DMS114 treated with DMSO at 0.1 percent for 48 hours (cell line): ENCODE results near the gene SFT2D1.

ENCODE experiments used
- DNase-seq: peaks from one replicate; lab custom pipeline; 2025; ENCODE audit not compliant: unreplicated experiment; lab: John Stamatoyannopoulos, UW

Gene SFT2D1

DNA sequence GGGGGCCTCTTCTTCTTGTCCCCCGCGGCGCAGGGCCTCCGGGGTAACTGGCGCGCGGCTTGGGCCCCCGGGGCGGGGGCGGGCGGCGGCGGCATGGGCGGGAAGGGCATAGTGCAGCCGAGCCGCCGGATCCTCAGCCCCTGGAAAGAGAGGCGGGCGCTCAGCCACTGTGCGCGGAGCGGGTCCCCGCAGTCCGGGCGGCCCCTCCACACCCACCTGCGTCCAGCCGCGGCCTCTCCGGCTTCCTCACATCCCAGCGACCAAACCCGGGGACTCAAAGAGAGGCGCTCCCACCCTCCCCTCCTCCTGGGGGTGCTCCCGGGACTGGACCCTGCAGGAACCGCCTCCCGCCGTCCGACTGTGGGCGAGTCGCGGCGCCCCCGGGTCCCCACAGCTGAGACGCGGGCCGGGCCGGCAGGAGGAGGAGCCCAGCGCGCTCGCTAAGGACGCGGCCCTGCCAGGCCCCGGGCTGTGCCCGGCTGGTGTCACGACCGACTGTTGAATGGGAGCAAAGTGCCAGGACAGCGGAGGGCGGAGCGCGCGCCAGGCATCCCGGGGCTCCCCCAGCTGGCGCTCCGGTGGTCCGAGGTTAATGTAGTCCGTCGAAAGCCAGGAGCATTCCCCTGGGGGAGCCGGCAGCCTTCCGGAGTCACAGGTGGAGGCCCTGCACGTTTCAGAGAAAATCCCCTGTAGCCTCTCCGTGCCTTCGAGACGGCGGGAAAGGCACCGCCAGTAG lies 34.1 kb downstream of the SFT2D1 start, which contains the start of gene PRR18:
PRR18 (minus strand) TSS at position 360 of the 736 bp plus-strand sequence; CDS start at position 110, 250 bp downstream.
- DNase-seq, result no peak

DNA sequence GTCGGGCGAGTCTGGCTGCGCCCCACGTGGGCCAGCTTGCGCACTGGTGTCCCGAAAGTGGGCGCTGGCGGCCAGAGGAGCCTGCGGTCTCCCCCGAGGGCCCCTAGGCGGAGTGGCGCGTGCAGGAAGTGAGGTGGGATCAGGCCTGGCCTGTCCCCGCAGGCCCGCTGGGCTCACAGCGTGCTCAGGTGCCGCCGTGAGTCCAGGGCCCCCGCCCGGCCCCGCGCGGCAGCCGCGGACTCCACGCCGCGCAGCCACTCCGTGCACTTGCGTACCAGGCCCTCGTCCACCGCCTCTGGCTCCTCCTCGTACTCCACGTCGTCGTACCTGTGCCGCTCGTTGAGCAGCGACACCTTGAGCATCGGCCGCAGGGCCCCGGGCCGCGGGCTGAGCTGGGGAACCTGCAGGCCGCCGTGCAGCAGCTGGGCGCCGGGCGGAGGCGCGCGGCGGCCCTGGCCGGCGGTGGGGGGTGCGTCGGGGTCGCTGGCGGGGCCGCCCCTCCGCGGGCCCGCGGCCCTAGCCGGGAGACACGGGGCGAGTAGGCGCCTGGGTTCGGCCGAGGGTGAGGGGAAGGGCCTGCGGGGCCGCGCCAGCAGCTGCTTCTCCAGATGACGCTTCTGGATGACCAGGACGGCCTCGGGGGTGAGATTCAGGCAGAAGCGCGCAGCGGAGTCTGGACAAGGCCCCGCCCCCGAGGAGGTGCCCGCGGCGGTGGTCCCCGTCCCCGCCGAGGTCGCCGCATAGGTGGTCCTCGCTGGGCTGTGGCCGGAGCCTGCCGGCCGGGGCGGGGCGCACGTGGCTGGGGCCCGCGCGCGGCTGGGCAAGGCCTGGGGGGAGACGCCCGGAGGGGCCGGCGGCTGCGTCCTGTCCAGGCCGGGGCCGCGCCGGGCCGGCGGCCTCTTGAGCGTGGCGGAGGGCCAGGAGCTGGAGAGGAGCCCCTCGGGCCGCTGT lies 35.0 kb downstream of the SFT2D1 start:
- no peak for DNase-seq

DNA sequence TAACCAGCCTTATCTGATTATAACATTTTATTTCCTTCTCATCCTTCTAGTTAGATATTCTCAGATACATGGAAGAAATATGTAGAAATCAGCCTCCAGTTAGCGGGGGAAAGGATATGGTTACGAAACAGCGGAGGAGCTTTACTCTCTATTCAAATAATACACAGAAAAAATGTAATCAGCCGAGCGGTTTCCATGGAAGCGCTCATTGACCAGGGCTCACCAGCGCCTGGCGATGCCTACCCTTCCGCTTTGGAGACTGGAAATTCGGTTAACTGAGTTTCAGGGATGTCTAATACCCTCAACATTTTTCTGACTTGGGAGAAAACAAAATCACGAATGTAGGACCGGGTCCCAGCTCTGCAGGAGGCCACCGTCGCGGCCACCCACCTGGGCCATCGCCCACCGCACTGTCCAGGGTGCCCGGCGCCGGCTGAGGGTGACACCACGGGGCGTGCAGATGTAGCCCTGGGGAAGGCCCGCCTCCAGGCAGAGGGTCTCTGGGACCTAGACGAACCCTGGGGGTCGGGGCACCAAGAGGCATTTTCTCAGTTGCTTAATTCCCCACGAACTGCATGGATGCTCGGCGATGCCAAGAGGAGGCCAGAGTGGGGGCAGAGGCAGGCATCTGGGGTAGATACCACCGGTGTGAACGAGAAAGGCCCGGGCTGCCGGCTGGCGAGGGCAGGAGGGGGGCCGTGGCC lies 35.8 kb downstream of the SFT2D1 start:
- no peak for DNase-seq

DNA sequence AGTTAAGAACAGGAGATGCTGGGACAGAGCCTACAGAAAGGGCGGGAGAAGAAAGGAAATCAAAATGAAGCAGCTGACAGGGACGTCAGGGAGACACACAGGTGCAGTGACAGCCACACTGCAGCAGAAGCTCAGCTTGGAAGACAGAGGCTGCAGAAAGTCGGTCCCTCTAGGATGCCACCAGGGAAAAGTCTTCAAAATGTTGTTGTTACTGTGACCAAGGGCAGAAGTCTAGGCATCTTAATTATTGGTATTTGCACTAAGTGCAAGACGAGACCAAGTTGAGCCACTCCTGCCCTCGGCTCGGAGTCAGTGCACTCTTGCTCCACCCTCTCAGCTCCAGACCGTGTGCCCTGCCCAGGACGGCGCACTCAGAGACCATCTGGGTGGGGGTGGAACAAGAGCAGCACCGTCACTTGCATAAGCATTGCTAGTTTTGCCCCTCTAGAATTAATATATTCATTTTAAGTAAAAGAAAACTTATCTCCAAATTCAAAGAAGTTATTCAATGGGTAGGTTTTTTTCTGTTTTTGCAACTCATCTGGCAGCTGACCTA lies 36.7 kb downstream of the SFT2D1 start:
- DNase-seq, result no peak

DNA sequence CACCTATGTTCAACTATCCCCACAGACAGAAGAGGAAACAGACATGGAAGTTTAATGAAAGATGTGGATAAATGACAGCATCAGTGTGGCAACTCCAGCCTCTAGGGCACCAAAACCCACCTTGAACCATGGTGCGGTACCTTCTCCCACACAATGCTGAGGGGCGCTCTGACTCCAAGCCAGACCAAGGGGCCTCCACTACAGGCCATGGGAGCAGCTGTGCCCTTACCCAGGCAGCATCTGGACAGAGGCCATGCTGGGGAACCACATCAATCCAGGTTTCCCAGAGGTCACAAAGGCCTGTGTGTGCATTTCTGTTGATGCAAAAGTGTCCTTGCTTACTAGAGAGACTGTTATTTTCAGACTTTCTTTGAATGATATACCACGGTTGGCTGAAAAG lies 38.2 kb downstream of the SFT2D1 start:
- no peak for DNase-seq

DNA sequence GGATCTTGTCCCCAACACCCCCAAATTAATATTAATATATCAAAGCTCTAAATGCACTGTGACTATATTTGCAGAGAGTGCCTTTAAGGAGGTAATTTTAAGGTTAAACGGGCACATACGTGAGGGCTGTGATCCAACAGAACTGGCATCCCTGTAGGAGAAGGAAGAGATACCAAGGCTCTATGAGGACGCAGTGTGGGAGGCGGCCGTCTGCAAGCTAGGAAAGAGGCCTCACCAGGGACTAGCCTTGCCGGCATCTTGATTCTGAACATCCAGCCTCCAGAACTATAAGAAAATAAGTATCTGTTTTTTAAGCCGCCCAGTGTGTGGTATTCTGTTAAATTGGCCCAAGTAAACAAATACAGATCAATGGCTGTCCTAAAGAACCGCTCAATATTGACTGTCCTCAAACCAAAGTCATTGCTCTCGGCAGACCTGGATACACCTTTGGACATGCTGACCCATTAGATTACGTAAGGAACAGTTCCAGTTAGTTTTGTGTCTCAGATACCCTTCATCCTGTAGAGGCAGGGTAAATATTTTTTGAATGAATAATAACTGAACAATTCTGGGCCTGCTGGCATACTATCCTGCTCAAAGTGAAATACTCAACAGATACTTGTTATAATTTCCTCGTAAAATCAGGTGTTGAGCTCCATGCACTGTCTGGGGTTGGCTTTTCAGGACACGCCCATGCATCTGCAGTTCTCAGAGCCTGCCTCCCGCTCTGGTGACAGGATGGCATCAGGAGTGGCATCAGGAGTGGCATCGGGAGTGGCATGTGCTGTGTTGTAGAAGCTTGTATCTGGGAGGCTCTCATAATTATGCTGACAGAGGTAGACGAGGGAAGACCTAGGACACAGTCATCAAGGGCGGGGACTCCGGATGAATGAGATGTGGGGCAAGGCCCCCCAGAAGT lies 40.5 kb downstream of the SFT2D1 start:
- DNase-seq, result no peak

DNA sequence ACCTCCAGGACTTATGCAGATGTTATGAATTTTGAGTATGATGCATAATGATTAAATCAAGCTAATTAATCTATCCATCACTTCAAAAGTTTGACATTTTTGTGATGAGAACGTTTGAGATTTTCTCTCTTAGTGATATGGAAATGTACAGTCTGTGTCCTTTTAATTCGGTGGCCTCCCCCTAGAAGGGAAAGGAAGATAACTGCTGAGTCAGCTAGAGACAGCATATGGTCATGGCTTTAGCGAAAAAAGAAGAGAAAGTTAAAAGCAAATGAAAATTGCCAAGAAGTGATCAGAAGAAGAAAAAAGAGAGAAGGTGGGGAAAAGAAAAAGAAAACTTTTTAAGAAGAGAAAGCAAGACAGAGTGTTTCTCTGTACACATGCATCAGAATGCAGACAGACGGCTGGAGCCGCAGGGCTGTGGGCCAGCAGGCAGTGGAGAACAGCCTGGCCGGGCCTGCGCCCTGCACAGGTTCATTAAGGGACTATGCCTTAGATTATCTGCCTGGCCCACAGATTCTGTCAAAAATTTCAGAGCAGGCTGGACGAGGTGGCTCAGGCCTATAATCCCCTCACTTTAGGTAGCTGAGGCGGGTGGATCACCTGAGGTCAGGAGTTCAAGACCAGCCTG lies 41.9 kb downstream of the SFT2D1 start:
- no peak for DNase-seq

DNA sequence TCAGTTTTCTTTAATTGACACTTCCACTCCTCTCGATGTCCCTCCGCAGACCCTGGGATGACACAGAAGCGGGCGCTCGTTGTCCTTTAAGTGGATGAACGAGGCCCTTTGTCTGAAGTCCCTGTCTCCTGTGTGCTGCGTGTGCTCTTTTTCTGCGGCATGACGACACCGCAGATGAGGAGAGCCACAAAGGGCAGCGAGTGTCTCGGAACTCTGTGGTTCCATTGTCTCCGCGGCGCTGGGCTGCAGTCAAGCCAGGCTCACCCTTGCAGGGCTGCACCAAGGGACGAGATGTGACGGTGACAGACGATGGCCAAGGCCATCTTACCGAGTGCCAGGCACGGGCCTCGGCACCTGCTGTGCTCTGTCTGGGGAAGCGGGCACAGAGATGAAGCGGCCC lies 44.7 kb downstream of the SFT2D1 start:
- DNase-seq, result no peak

DNA sequence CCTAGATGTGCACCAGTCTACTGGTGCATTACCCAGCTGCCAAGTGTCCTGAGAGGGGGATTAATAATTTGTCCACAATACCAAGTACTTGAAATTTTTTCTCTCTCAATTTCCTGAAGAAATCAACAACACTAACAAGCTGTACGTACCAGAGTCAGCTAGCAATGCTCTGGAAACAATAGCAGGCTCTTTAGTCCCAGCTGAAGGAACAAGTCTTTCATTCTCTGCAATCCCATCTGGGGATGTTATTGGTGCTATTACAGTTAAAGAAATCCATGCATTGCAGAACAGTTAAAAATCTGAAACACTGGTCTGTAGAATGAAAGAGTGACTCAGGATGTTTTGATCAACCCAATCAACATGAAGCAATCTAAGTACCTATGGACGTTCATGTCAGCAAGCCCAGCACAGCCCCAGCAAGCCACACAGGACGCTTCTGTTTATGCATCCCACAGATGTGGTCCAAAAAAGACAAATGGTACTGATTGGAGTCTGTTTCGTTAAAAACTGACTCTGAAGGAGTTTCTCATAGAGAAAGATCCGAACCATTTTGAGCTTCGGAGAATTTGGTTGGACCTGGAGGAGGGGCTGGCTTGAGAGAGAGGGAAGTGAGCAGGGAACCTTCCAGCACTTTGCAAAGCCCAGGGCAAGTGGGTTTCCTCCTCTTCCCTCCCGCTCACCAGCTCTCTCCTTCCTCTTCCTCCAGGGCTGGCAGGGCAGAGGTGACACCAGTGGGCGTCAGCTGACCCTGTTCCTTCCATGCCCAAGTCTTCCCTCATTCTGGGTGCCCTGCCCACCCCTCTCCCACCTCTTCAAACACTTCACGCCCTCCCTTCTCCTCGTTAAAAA lies 46.1 kb downstream of the SFT2D1 start:
- DNase-seq, result no peak

DNA sequence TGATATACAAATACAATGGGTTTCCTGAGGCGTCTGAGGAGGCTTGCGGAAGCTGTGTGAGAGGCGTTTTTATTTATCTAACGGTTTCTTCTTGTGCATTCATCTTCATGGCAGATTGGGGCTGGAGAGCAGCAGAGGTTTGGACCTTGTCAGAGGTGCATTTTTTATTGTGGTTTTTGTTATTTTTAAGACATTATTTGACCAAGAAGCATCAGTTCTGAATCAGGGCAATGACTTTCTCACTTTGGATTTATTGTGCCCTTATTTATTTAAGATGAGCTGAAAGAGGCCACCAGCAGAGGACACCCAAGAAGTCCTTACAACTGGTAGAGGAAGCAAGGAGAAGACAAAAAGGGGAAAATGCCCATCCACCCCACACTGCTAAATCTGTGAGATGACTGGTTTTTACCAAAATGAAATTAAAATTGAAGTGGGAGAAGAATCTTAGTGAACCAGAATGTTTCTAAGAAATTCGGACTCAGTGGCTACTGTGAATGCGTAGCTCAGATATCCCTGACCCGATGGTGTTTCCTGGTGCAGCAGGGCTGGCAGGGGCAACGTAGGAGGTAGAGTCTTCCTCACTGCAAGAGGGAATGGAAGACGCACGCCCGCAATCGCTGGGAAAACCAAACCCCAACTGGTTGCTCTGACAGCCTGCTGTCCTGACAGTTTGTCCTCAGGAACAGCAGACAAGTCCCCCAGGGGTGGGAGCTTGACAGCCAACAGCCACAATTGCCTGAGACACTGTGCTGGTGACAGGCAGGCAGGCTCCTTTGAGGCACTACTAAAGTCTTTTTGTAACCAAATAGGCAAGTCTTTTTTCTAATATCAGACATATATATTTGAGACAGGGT lies 48.4 kb downstream of the SFT2D1 start:
- no peak for DNase-seq

DNA sequence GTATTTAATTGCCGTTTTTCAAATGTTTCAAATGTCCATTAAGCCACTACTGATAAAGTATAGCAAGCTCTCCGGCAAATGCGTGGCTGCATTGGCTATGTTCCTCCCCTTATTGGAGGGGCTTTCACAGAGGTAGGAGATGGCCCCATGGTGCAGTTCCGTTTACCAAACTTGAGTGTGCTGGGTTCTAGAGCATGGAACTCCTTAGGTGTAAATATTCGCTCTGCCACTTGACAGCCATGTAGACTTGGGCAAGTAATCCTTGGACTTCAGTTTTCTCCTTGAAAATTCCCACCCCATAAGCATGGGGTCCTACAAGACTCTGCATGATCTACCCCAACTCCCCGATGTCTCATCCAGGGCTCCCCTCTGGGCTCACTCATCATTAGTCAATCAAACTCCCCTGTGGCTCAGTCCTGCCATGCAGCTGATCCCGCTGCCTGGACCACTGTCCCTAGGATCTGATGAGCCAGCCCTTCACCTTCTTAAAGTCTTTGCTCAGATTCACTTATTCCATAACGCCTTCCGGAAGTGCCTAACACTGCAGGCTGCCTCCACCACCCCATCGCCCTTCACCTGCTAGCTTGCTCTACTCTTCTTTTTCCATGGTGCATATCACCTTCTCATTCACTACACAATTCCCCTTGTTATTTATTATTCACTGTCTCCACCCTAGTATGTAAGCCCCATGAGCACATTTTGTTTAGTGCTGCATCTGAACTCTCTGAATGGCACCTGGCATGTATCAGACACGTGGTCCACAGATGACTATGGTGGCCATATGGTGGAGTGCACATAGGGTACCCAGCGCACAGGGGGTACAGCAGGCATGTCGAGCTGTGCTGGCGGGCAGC lies 52.9 kb downstream of the SFT2D1 start:
- DNase-seq, result no peak

DNA sequence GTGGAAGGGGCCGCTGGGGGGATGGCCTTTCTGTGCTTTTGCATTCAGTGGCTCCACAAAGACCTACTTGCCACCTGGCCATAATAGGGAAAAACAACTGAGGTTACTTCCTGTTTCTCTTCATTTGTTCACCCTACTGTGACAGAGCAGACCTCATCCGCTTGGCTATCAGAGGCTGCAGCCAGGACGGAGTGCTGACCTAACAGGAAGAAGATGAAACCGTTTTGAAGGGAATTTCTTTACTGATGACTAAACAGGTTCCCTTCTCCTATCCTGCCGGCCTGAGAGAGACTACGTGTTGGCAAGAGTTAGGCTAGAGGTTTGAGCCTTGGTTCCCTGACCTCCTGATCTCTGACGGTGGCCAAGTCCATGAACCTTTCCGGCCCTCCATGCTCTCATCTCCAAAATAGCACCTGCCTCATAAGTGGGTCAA lies 55.5 kb downstream of the SFT2D1 start:
- no peak for DNase-seq

DNA sequence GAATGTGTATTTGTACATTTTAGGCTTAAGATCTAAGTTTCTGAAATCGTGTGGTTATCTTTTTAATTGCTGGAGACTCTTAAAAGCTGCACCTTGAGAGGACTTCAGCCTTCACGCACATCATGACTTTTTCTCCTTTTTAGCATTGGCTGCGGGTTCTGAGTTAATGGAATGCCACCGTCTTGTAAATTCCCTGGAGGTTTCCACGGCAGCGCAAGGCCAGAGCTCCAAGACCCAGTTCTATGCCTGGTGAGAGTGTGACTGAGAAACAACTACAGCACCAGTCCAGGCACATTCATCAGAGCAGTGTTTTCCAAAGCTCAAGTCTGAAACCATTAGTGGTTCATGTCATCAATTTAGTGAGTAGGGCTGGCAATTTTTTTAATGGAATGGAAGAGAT lies 57.1 kb downstream of the SFT2D1 start:
- no peak for DNase-seq

DNA sequence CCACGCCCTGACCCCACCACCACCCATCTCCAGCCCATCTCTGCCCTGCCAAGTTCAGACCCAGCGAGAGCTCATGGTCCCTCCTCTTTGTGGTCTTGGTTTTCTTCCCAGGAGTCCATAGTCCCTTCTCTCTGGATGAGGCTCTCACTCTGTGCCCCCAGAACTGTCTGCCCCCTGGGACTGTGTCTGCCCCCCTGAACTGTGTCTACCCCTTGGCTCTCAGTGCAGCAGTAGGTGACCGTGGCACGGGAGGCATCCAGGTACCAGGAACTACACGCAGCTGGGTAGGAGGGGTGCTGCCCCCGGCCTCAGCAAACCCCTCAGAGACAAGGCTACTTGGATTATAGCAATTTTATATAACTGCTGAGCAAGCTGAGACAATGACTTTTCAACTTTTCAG lies 57.7 kb downstream of the SFT2D1 start:
- DNase-seq, result no peak

DNA sequence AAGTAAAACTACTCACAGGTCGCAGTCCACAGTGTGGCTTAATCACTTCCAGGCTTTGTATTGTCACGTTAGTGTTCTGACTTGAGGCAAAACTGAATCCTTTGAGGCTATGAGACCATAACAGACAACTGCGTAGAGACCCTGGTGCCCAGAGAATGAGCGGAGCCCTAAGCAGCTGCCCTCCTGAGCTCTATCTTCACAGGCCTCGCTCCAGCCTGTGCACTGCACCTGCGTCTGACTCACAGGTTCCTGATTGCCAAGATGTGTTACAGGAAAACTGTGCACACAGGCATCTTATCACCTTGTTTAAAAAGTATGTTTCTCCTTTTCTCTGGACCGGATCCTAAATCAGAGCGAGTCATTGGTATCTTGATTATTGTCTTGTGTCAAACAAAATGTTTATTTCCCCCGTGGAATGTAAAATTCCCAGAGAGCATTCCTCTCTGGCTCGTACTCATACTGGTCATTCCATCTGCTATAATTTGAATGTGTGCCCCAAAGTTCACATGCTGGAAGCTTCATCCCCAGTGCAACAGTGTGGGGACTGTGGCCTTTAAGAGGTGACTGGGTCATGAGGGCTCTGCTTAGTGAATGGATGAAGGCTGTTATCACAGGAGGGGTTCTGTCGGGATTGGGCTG lies 59.8 kb downstream of the SFT2D1 start:
- no peak for DNase-seq

DNA sequence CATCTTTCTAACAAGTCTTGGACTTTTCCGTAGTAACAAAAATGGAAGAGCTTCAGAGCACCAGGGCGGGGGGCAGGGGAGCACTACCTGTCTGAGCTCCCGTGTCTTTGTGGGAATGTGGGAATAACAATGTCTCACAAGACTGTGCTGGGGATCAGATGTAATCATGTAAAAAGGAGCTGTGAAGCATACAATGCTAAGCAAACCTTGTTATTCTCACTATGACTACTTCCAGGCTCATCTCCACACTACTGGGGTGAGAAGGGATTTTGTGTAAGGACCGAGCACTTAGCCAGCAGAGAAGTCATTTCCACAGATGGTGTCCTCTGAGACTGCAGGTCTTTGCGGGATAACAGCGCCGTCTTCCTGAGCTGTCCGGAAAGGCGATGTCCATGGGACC lies 61.2 kb downstream of the SFT2D1 start:
- DNase-seq, result no peak

DNA sequence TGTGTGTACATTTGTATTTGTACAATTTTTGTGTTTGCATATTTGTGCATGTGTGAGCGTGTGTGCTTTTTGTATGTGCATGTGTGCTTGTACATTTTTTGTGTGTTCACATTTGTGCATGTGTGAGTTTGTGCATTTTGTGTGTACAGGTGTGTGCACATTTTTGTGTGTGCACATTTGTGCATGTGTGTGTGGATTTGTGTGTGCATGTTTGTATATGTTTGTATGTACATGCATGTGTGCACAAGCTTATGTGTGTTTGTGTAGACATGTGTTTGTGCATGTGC lies 63.0 kb downstream of the SFT2D1 start:
- DNase-seq, result no peak
